GM19043 (cell line): ENCODE data around the gene KLK15.

Source experiments
- ATAC-seq: cut with Tn5 transposase; IDR thresholded peaks from one replicate; pipeline ENCODE4 v1.9.1; 2021; ENCODE audit warnings: low read depth; ENCODE audit not compliant: unreplicated experiment

The KLK15 gene

GRCh38 chr19:50833117-50833801 is at the start of gene KLK15:
KLK15 (minus strand) TSS chr19:50833574; CDS start chr19:50831492, 2,082 bp downstream.
- ATAC-seq: no peak

- no peak for ATAC-seq
Observed at GRCh38 chr19:50882188-50882587, 48.8 kb upstream of the KLK15 start.

- ATAC-seq: no peak
Observed at GRCh38 chr19:50880241-50880640, 46.9 kb upstream of the KLK15 start.

GRCh38 chr19:50878851-50879250 is 45.5 kb upstream of the KLK15 start:
- no peak for ATAC-seq

- ATAC-seq: no peak
Observed at GRCh38 chr19:50877338-50877737, 44.0 kb upstream of the KLK15 start.

GRCh38 chr19:50876456-50876855 is 43.1 kb upstream of the KLK15 start:
- ATAC-seq: no peak

- ATAC-seq: no peak
Observed at GRCh38 chr19:50875795-50876422, 42.5 kb upstream of the KLK15 start.

GRCh38 chr19:50874211-50874610 is 40.8 kb upstream of the KLK15 start:
- no peak for ATAC-seq

GRCh38 chr19:50873056-50873455 is 39.7 kb upstream of the KLK15 start, which contains the start of gene KLK2:
KLK2 (plus strand) TSS chr19:50873439; CDS start chr19:50873474, 35 bp downstream.
- ATAC-seq: no peak

- ATAC-seq: no peak
Observed at GRCh38 chr19:50870417-50871089, 37.2 kb upstream of the KLK15 start.

GRCh38 chr19:50869479-50869878 is 36.1 kb upstream of the KLK15 start:
- no peak for ATAC-seq

- no peak for ATAC-seq
Observed at GRCh38 chr19:50861496-50862286, 28.3 kb upstream of the KLK15 start.

- ATAC-seq: no peak
Observed at GRCh38 chr19:50861010-50861409, 27.6 kb upstream of the KLK15 start.

GRCh38 chr19:50859849-50860248 is 26.5 kb upstream of the KLK15 start:
- ATAC-seq: no peak

- no peak for ATAC-seq
Observed at GRCh38 chr19:50858886-50859285, 25.5 kb upstream of the KLK15 start.

GRCh38 chr19:50857366-50857765 is 24.0 kb upstream of the KLK15 start:
- no peak for ATAC-seq

- no peak for ATAC-seq
Observed at GRCh38 chr19:50854636-50855410, 21.4 kb upstream of the KLK15 start, which contains the start of gene KLK3. KLK3 (plus strand) TSS chr19:50854915; CDS start chr19:50854956, 41 bp downstream.

GRCh38 chr19:50851620-50852019 is 18.2 kb upstream of the KLK15 start:
- ATAC-seq: no peak

- ATAC-seq: no peak
Observed at GRCh38 chr19:50850738-50851137, 17.4 kb upstream of the KLK15 start.
